ENCODE results near the gene TMOD2.
A peak's percentile ranks its signal among the peaks of the same experiment; 100 is the strongest.

TMOD2 gene

GRCh38 chr15:51750792-51751696 lies at the start of gene TMOD2:
TMOD2 (plus strand) TSS chr15:51751597; CDS start chr15:51766442, 14,845 bp downstream.
- DNase-seq: peak in 50 of 56 donors; percentile 23 to 83 (median 62)

- no peak for DNase-seq
Observed at GRCh38 chr15:51702710-51703109, 48.7 kb upstream of the TMOD2 start.

- no peak for DNase-seq
Observed at GRCh38 chr15:51706291-51706690, 45.1 kb upstream of the TMOD2 start.

- DNase-seq: no peak
Observed at GRCh38 chr15:51706926-51707608, 44.3 kb upstream of the TMOD2 start.

GRCh38 chr15:51708013-51708412 lies 43.4 kb upstream of the TMOD2 start:
- no peak for DNase-seq

GRCh38 chr15:51709031-51709430 lies 42.4 kb upstream of the TMOD2 start:
- no peak for DNase-seq

GRCh38 chr15:51714162-51714561 lies 37.2 kb upstream of the TMOD2 start:
- no peak for DNase-seq

- DNase-seq: no peak
Observed at GRCh38 chr15:51714911-51715310, 36.5 kb upstream of the TMOD2 start.

- DNase-seq: no peak
Observed at GRCh38 chr15:51718219-51718618, 33.2 kb upstream of the TMOD2 start.

GRCh38 chr15:51718746-51719145 lies 32.7 kb upstream of the TMOD2 start:
- DNase-seq: no peak

GRCh38 chr15:51720201-51720995 lies 31.0 kb upstream of the TMOD2 start:
- DNase-seq: no peak

- DNase-seq: no peak
Observed at GRCh38 chr15:51721199-51721960, 30.0 kb upstream of the TMOD2 start.

GRCh38 chr15:51724199-51724598 lies 27.2 kb upstream of the TMOD2 start:
- DNase-seq: no peak

- DNase-seq: no peak
Observed at GRCh38 chr15:51724673-51725072, 26.7 kb upstream of the TMOD2 start.

- DNase-seq: peak in 3 of 56 donors; percentile 2 to 51 (median 12)
Observed at GRCh38 chr15:51726302-51727073, 24.9 kb upstream of the TMOD2 start.

- no peak for DNase-seq
Observed at GRCh38 chr15:51727141-51727897, 24.1 kb upstream of the TMOD2 start.

GRCh38 chr15:51731549-51732267 lies 19.7 kb upstream of the TMOD2 start:
- DNase-seq: peak in 2 of 56 donors; percentile 7 to 23

- DNase-seq: no peak
Observed at GRCh38 chr15:51732646-51733045, 18.8 kb upstream of the TMOD2 start.
